ENCODE measurements around the gene NUDT6. TPM values are rescaled to one million over a fixed set of nuclear protein-coding genes. Genes with fewer than 3 reads are reported as not detected.

NUDT6 gene
- total RNA-seq, 1 experiment from 2014 or later = 9.0 TPM

GRCh38 chr4:122921300-122921699 is 1.1 kb downstream of the NUDT6 start:
- intact Hi-C loops (cut with micrococcal nuclease) = loop anchor here (5.0 to 10.0 kb wide), 2 partner anchors 94 to 1344 kb away; partner anchors contain the start of gene FGF2
- TF ChIP-seq POLR2AphosphoS5 (IDR thresholded peaks at IDR 0.05; ENCODE audit: low read depth, low read length) (no peak), SRF (IDR thresholded peaks at IDR 0.05; ENCODE audit: low read depth) (no peak), REST (IDR thresholded peaks at IDR 0.05; ENCODE audit: low read depth) (no peak), ZFX (IDR thresholded peaks at IDR 0.05) (no peak), JUND (IDR thresholded peaks at IDR 0.05) (no peak), ZNF274 (IDR thresholded peaks at IDR 0.05; ENCODE audit: low read depth, low read length) (no peak), CBX3 (IDR thresholded peaks at IDR 0.05; ENCODE audit: low read depth) (no peak), SP1 (IDR thresholded peaks at IDR 0.05; ENCODE audit: low read depth) (no peak), CEBPB (IDR thresholded peaks at IDR 0.05; ENCODE audit: low read depth) (no peak), EZH2 (IDR thresholded peaks at IDR 0.05) (no peak), ATF3 (IDR thresholded peaks at IDR 0.05) (no peak), MAX (IDR thresholded peaks at IDR 0.05) (no peak), EGR1 (IDR thresholded peaks at IDR 0.05; ENCODE audit: low read depth) (no peak), YY1 (IDR thresholded peaks at IDR 0.05; ENCODE audit: extremely low read depth, insufficient replicate concordance, low read depth, low read length) (no peak), POLR2A (IDR thresholded peaks at IDR 0.05; ENCODE audit: borderline replicate concordance, extremely low read depth, insufficient read depth, insufficient read length) (no peak), RAD21 (IDR thresholded peaks at IDR 0.05; ENCODE audit: low read depth) (no peak)
- H3K4me2 ChIP-seq (ENCODE audit: low read length) = peak overlapping the region; percentile 92
- no peak overlapping the region; the same call in 1 of the 2 replicates for H3K27ac ChIP-seq (ENCODE audit: low read depth, low read length)
- no peaks in the 10 kb centered on the region for H3K9me2 ChIP-seq (ENCODE audit: insufficient read depth)
- POLR2A ChIA-PET = interaction anchor here (0.7 kb wide), 2 partner anchors 32 to 188 kb away, joined by 3 to 5 read pairs; no protein-coding TSS in a partner anchor
- no peak for DNase-seq (ENCODE audit: low read depth, low spot score)
- CTCF ChIA-PET = interaction anchor here (1.6 to 3.1 kb wide), 2 partner anchors 9 to 163 kb away, joined by 3 to 12 read pairs; no protein-coding TSS in a partner anchor
- BruUV-seq (replicated peaks) = no TSS peak
- H3K36me3 ChIP-seq (ENCODE audit: control insufficient read depth in 1 of 2, insufficient read depth in 2 of 2, low read length in 2 of 2) = no peaks in the 10 kb centered on the region
- peaks cover 34% of the 10 kb centered on the region for H3K79me2 ChIP-seq (ENCODE audit: insufficient read depth, low read length)
- no peaks in the 10 kb centered on the region for H3K9me3 ChIP-seq (ENCODE audit: control insufficient read depth in 1 of 2, insufficient read depth in 1 of 2, low read depth in 1 of 2, low read length in 2 of 2)
- peak overlapping the region; percentile 79 for H3K9ac ChIP-seq (ENCODE audit: low read length)
- no peak for ATAC-seq
- no peaks in the 10 kb centered on the region for H3K27me3 ChIP-seq (ENCODE audit: insufficient read depth, low read length)
- H2AFZ ChIP-seq (ENCODE audit: low read depth, low read length, poor library complexity, severe bottlenecking) = peak overlapping the region; percentile 98
- H3K4me3 ChIP-seq (replicated peaks in 1 of 2; ENCODE audit: low read depth in 1 of 2, low read length in 2 of 2) = peak overlapping the region; percentile 86 to 97
- no peaks in the 10 kb centered on the region for H4K20me1 ChIP-seq (ENCODE audit: insufficient read depth)
- H3K4me1 ChIP-seq (ENCODE audit: control insufficient read depth in 1 of 2, insufficient read depth in 2 of 2, low read length in 2 of 2) = peaks cover 7 to 15% of the 10 kb centered on the region in 2 experiments; a peak in 3 of 4 replicates
- RAD21 ChIA-PET (ENCODE audit: low non-redundant PET in 1 of 2, low total read pairs in 2 of 2, uncharacterized antibody in 2 of 2, unreplicated experiment in 2 of 2) = no interaction called here
